OCI-LY3 (cell line): Measurements from ENCODE around the gene CCDC127.

Experiments
- CTCF ChIP-seq: fragments of 200-600, 300-600 bp; sonication (generic); IDR thresholded peaks from 2 replicates; pipeline ENCODE4 v1.5.1; 2014; ENCODE audit warnings: antibody characterized with exemption, low read length, low read depth
- EZH2phosphoT487 ChIP-seq: fragments of 200-600 bp; shearing (Covaris generic); IDR thresholded peaks from 2 replicates; pipeline ENCODE4 v1.6.1; 2018; ENCODE audit warnings: antibody characterized with exemption, mixed run types, low read depth

- TF ChIP-seq CTCF = no peak
- no peak for TF ChIP-seq EZH2phosphoT487
Observed at GRCh38 chr5:199950-200645, 17.9 kb downstream of the CCDC127 start.
